ENCODE results near the gene CELF6.

- TF ChIP-seq POLR2A (IDR thresholded peaks at IDR 0.05) (no peak), CTCF (IDR thresholded peaks at IDR 0.05) (no peak)
Measured at GRCh38 chr15:72242775-72243370, 77.1 kb downstream of the CELF6 start.

Data from esophagus squamous epithelium (tissue), 4 donors.